HepG2 (cell line): Measurements from ENCODE around the gene PSRC1. TPM values are rescaled to one million over a fixed set of nuclear protein-coding genes. Genes with fewer than 3 reads are reported as not detected.

Experiments
- ARID2 ChIP-seq: sonication (generic); formaldehyde crosslinking; IDR thresholded peaks from 2 replicates; pipeline ENCODE4 v1.8.1; 2022; ENCODE audit warnings: mild to moderate bottlenecking, missing genetic modification reagents, borderline replicate concordance
- DNMT3B ChIP-seq: conservative IDR thresholded peaks from 2 replicates; pipeline ENCODE4 v1.6.1; 2016; ENCODE audit warnings: missing biosample characterization, control low read depth
- EEA1 ChIP-seq: sonication (generic); formaldehyde crosslinking; IDR thresholded peaks from 2 replicates; pipeline ENCODE4 v1.5.1; 2020; ENCODE audit warnings: mild to moderate bottlenecking, missing genetic modification reagents, borderline replicate concordance
- FOXC1 ChIP-seq: sonication (generic); formaldehyde crosslinking; IDR thresholded peaks from 2 replicates; pipeline ENCODE4 v1.8.0; 2022; ENCODE audit warnings: mild to moderate bottlenecking, missing genetic modification reagents, borderline replicate concordance
- FOXM1 ChIP-seq: sonication (generic); formaldehyde crosslinking; IDR thresholded peaks from 2 replicates; pipeline ENCODE4 v1.5.0; 2020; ENCODE audit warnings: missing genetic modification reagents
- HES4 ChIP-seq: sonication (generic); formaldehyde crosslinking; IDR thresholded peaks from 2 replicates; pipeline ENCODE4 v1.9.0; 2021; ENCODE audit warnings: mild to moderate bottlenecking, missing genetic modification reagents, borderline replicate concordance
- KMT2B ChIP-seq: IDR thresholded peaks from 2 replicates; pipeline ENCODE4 v1.6.1; 2016; ENCODE audit warnings: missing genetic modification reagents, missing compliant biosample characterization
- PTBP1 ChIP-seq: fragments of 200-400 bp; formaldehyde crosslinking; IDR thresholded peaks from 2 replicates; pipeline ENCODE4 v1.6.1; 2018; ENCODE audit warnings: low read length, low read depth; ENCODE audit not compliant: poor library complexity, severe bottlenecking
- SALL1 ChIP-seq: sonication (generic); formaldehyde crosslinking; IDR thresholded peaks from 2 replicates; pipeline ENCODE4 v1.8.0; 2022; ENCODE audit warnings: mild to moderate bottlenecking, missing genetic modification reagents
- SIN3A ChIP-seq: IDR thresholded peaks from 2 replicates; pipeline ENCODE4 v1.6.1; 2011; ENCODE audit warnings: low read depth, mild to moderate bottlenecking, control low read depth, low read length, borderline replicate concordance
- SMAD9 ChIP-seq: sonication (generic); formaldehyde crosslinking; IDR thresholded peaks from 2 replicates; pipeline ENCODE4 v1.5.1; 2020; ENCODE audit warnings: mild to moderate bottlenecking, missing genetic modification reagents
- SRF ChIP-seq: IDR thresholded peaks from 2 replicates; pipeline ENCODE4 v1.6.1; 2011; ENCODE audit warnings: mild to moderate bottlenecking, low read depth, low read length, moderate library complexity
- UBTF ChIP-seq: sonication (generic); formaldehyde crosslinking; IDR thresholded peaks from 2 replicates; pipeline ENCODE4 v1.4.0; 2020; ENCODE audit warnings: mild to moderate bottlenecking, missing genetic modification reagents
- ZMAT3 ChIP-seq: sonication (generic); formaldehyde crosslinking; conservative IDR thresholded peaks from 2 replicates; pipeline ENCODE4 v1.7.0; 2021; ENCODE audit warnings: missing genetic modification reagents
- ZMAT5 ChIP-seq: sonication (generic); formaldehyde crosslinking; IDR thresholded peaks from 2 replicates; pipeline ENCODE4 v1.5.0; 2020; ENCODE audit warnings: mild to moderate bottlenecking, low read depth, missing genetic modification reagents, borderline replicate concordance
- ZNF101 ChIP-seq: sonication (generic); formaldehyde crosslinking; IDR thresholded peaks from 2 replicates; pipeline ENCODE4 v1.4.0; 2020; ENCODE audit warnings: mild to moderate bottlenecking, low read depth, missing genetic modification reagents, borderline replicate concordance
- ZNF136 ChIP-seq: sonication (generic); formaldehyde crosslinking; IDR thresholded peaks from 2 replicates; pipeline ENCODE4 v1.8.1; 2022; ENCODE audit warnings: low read depth, mild to moderate bottlenecking, moderate library complexity, missing genetic modification reagents
- ZNF225 ChIP-seq: sonication (generic); formaldehyde crosslinking; IDR thresholded peaks from 2 replicates; pipeline ENCODE4 v1.4.0; 2020; ENCODE audit warnings: mild to moderate bottlenecking, missing genetic modification reagents
- ZNF274 ChIP-seq: sonication (generic); formaldehyde crosslinking; IDR thresholded peaks from 2 replicates; pipeline ENCODE4 v1.5.1; 2020; ENCODE audit warnings: mild to moderate bottlenecking, missing genetic modification reagents
- ZNF33B ChIP-seq: sonication (generic); formaldehyde crosslinking; IDR thresholded peaks from 2 replicates; pipeline ENCODE4 v1.5.1; 2020; ENCODE audit warnings: mild to moderate bottlenecking, missing genetic modification reagents
- ZNF530 ChIP-seq: sonication (generic); formaldehyde crosslinking; IDR thresholded peaks from 2 replicates; pipeline ENCODE4 v1.5.0; 2020; ENCODE audit warnings: low read depth, mild to moderate bottlenecking, missing genetic modification reagents
- ZNF619 ChIP-seq: sonication (generic); formaldehyde crosslinking; IDR thresholded peaks from 2 replicates; pipeline ENCODE4 v1.4.0; 2020; ENCODE audit warnings: mild to moderate bottlenecking, missing genetic modification reagents
- ZNF672 ChIP-seq: sonication (generic); formaldehyde crosslinking; IDR thresholded peaks from 2 replicates; pipeline ENCODE4 v1.8.1; 2022; ENCODE audit warnings: missing genetic modification reagents
- ZNF784 ChIP-seq: sonication (generic); formaldehyde crosslinking; IDR thresholded peaks from 2 replicates; pipeline ENCODE4 v1.5.1; 2020; ENCODE audit warnings: missing genetic modification reagents, mild to moderate bottlenecking, borderline replicate concordance
- ZNF792 ChIP-seq: IDR thresholded peaks from 2 replicates; pipeline ENCODE4 v1.6.1; 2016
- ZNF878 ChIP-seq: sonication (generic); formaldehyde crosslinking; IDR thresholded peaks from 2 replicates; pipeline ENCODE4 v1.8.1; 2023; ENCODE audit warnings: mild to moderate bottlenecking, missing genetic modification reagents, moderate library complexity
- ZNF891 ChIP-seq: sonication (generic); formaldehyde crosslinking; IDR thresholded peaks from 2 replicates; pipeline ENCODE4 v1.5.0; 2020; ENCODE audit warnings: mild to moderate bottlenecking, missing genetic modification reagents
- polyA plus RNA-seq, 8 experiments: library from polyadenylated mRNA; depleted of rRNA in 3 of 8; stranded (reverse) in 7 of 8; unstranded in 1 of 8; fragments of >200 nt; fragmentation: Illumina TruSeq in 4 of 8; extraction: Trizol in 4 of 8; gene quantifications; 2 replicates each; pipeline versions ENCODE4 v1.2.1 to v1.2.3, GENCODE V29; 2011 to 2016; ENCODE audit warnings: low read depth in 4 of 8, missing spikeins in 1 of 8, mixed read lengths in 1 of 8; ENCODE audit not compliant: insufficient read depth in 1 of 8
- total RNA-seq, 5 experiments: library from RNA; depleted of rRNA; stranded (reverse); fragments of >200 nt; fragmentation: Illumina TruSeq; extraction: Trizol; gene quantifications; 2 replicates each; pipeline ENCODE4 v1.2.3, GENCODE V29; 2016; ENCODE audit warnings: low read depth in 1 of 5

PSRC1 gene
- total and polyA plus RNA-seq, 2 of the 13 experiments (the other 11 are each of a cell fraction or from before 2014, with no cell fraction given): 28.6 to 30.3 TPM

- TF ChIP-seq ZNF784 (CRISPR knock-in tag) (peak; percentile 66; the same call in 1 of the 2 replicates), ZNF274 (CRISPR knock-in tag) (peak; percentile 40; the same call in 1 of the 2 replicates), SMAD9 (no peak), ZNF530 (CRISPR knock-in tag) (no peak), HES4 (CRISPR knock-in tag) (no peak; the same call in 1 of the 2 replicates), KMT2B (CRISPR knock-in tag) (peak; percentile 40; the same call in 1 of the 2 replicates), ZNF792 (CRISPR knock-in tag) (peak; percentile 89), ZNF619 (CRISPR knock-in tag) (no peak), ZNF878 (CRISPR knock-in tag) (no peak), ZNF672 (CRISPR knock-in tag) (no peak), EEA1 (CRISPR knock-in tag) (no peak), ARID2 (CRISPR knock-in tag) (0 out of 2 replicates have a peak, but pooled peaks have one; percentile 65), SRF (no peak), ZNF136 (CRISPR knock-in tag) (no peak), PTBP1 (no peak), ZMAT5 (CRISPR knock-in tag) (no peak), ZNF101 (CRISPR knock-in tag) (no peak), DNMT3B (CRISPR knock-in tag) (no peak), UBTF (CRISPR knock-in tag) (peak; percentile 65), ZNF891 (CRISPR knock-in tag) (no peak), SALL1 (peak; percentile 88), ZNF225 (no peak), ZNF33B (CRISPR knock-in tag) (no peak), ZMAT3 (CRISPR knock-in tag) (no peak), SIN3A (no peak), FOXC1 (no peak), FOXM1 (CRISPR knock-in tag) (no peak)
Measured at GRCh38 chr1:109277434-109278204, 5.3 kb downstream of the PSRC1 start (continued).
